Spleen (tissue), 11 donors: ENCODE data around the gene VSIG10L. TPM values are rescaled to one million over a fixed set of nuclear protein-coding genes. Genes with fewer than 3 reads are reported as not detected.
A peak's percentile ranks its signal among the peaks of the same experiment; 100 is the strongest.

Experiments used
- DNase-seq: peaks from one replicate; pipeline ENCODE4 v3.0.0-alpha.2; 2020
- H3K27ac ChIP-seq, 8 donors: fragments of 200-600 bp; sonication (generic) in 7 of 8; 1 replicate in 4 of 8; 2 replicates in 4 of 8; pipeline versions ENCODE4 v1.5.0 to v1.8.0; 2016 to 2021; ENCODE audit warnings: inconsistent platforms in 4 of 8, mild to moderate bottlenecking in 4 of 8, moderate library complexity in 1 of 8
- H3K27me3 ChIP-seq, 7 donors: fragments of 200-600 bp; sonication (generic) in 6 of 7; replicated peaks in 1 of 7; 1 replicate in 4 of 7; 2 replicates in 3 of 7; pipeline versions ENCODE4 v1.5.0 to v1.8.0; 2016 to 2021; ENCODE audit warnings: inconsistent platforms in 3 of 7, mild to moderate bottlenecking in 1 of 7
- H3K36me3 ChIP-seq, 6 donors: fragments of 200-600 bp; sonication (generic) in 5 of 6; 1 replicate in 4 of 6; 2 replicates in 2 of 6; pipeline versions ENCODE4 v1.5.0 to v1.8.0; 2016 to 2021; ENCODE audit warnings: inconsistent platforms in 2 of 6
- H3K4me1 ChIP-seq, 6 donors: fragments of 200-600 bp; sonication (generic) in 5 of 6; 1 replicate in 3 of 6; 2 replicates in 3 of 6; pipeline versions ENCODE4 v1.5.0 to v1.8.0; 2016 to 2021; ENCODE audit warnings: inconsistent platforms in 3 of 6
- H3K4me3 ChIP-seq, 8 donors: fragments of 200-600 bp; sonication (generic) in 7 of 8; 1 replicate in 4 of 8; 2 replicates in 4 of 8; pipeline versions ENCODE4 v1.5.0 to v1.8.0; 2016 to 2021; ENCODE audit warnings: inconsistent platforms in 4 of 8, mild to moderate bottlenecking in 4 of 8, moderate library complexity in 2 of 8
- H3K9me3 ChIP-seq, 8 donors: fragments of 200-600 bp; sonication (generic) in 7 of 8; 1 replicate in 4 of 8; 2 replicates in 4 of 8; pipeline versions ENCODE4 v1.5.0 to v1.8.0; 2016 to 2021; ENCODE audit warnings: inconsistent platforms in 4 of 8
- CTCF ChIP-seq, 11 experiments: fragments of 200-600 bp in 7 of 11; fragments of 450-650 bp in 4 of 11; sonication (generic) in 4 of 11; IDR thresholded peaks in 8 of 11; conservative IDR thresholded peaks in 3 of 11; 1 replicate in 7 of 11; 2 replicates in 4 of 11; pipeline versions ENCODE4 v1.4.0 to v1.8.0; 2016 to 2021; ENCODE audit warnings: antibody characterized with exemption in 11 of 11, inconsistent platforms in 4 of 11, mild to moderate bottlenecking in 1 of 11
- POLR2A ChIP-seq, 3 donors: fragments of 450-650 bp; IDR thresholded peaks; one replicate each; pipeline ENCODE4 v1.5.1; 2017; ENCODE audit warnings: antibody characterized with exemption in 3 of 3, mild to moderate bottlenecking in 1 of 3
- POLR2AphosphoS5 ChIP-seq, 3 donors: sonication (generic); formaldehyde crosslinking; IDR thresholded peaks; one replicate each; pipeline ENCODE4 v1.5.1; 2017; ENCODE audit warnings: antibody characterized with exemption in 3 of 3
- WGBS, 5 donors: extraction: QIAGEN DNeasy Blood & Tissue Kit in 3 of 5; methylation state at CpG; one replicate each; pipeline versions ENCODE4 v1.1.5 to v1.1.7; 2013 to 2018; 5-methylcytosine and 5-hydroxymethylcytosine counted together
- intact Hi-C: fragments of 100-400 bp; cut with DNase I; formaldehyde crosslinking; loops from one replicate; pipeline ENCODE4 v1.15.0; 2023; ENCODE audit warnings: low total_unique reads
- polyA plus RNA-seq, 3 donors: library from polyadenylated mRNA; stranded (reverse); fragments of 200-250 nt; gene quantifications; one replicate each; pipeline ENCODE4 v1.2.1, GENCODE V29; 2013
- total RNA-seq, 7 donors: library from RNA; depleted of rRNA in 3 of 7; stranded (reverse); fragments of >200 nt in 3 of 7; fragmentation: NEBNext Ultra II Directional in 4 of 7; extraction: Animal tissue kit (Norgen Biotek cat#: 25700) in 4 of 7; gene quantifications; one replicate each; pipeline versions ENCODE4 v1.1.0 to v1.2.1, GENCODE V29; 2016 to 2021
- donor health status: healthy with polysubstance abuse.
- donor health status: DM: no; HTN: no; CAD: no; lungs with moderate emphysema.
- donor health status: DM: no; HTN: no; CAD: no.
- donor health status: Bipolar disorder and iron deficiency.
- donor health status: healthy.
- donor health status: DM: no; HTN: no; CAD: no.
- donor health status: DM: yes; HTN: yes; CAD: no.

Gene VSIG10L
- total and polyA plus RNA-seq, 10 donors = 1.1 to 2.6 (median 1.7) TPM

GRCh38 chr19:51375504-51376221 lies 33.7 kb upstream of the VSIG10L start:
- peak; percentile 47 for DNase-seq
- intact Hi-C loops = no loop called here

GRCh38 chr19:51372649-51373504 lies 30.9 kb upstream of the VSIG10L start, which contains the start of gene NKG7:
NKG7 (minus strand) TSS chr19:51372654; CDS start chr19:51372535, 119 bp downstream.
- Histone ChIP-seq H3K9me3 (no peaks in the 10 kb centered on the region), H3K27me3 (no peaks in the 10 kb centered on the region), H3K4me3 (peak within 1 kb of the TSS; percentile 16 to 95 (median 32)), H3K36me3 (no peaks in the 10 kb centered on the region), H3K27ac (peak within 1 kb of the TSS; percentile 27 to 97 (median 76)), H3K4me1 (peaks cover 4 to 88% (median 29%) of the 10 kb centered on the region in 6 donors)
- DNase-seq = peak; percentile 80
- intact Hi-C loops = no loop called here
- 17 to 28% (median 27%) methylated on average over 8 to 9 of the region's 9 CpGs for WGBS, 5 donors
- no peak for TF ChIP-seq CTCF (IDR thresholded peaks at IDR 0.05 in 8 of 11, conservative IDR thresholded peaks at IDR 0.05 in 3 of 11)
- TF ChIP-seq POLR2A (IDR thresholded peaks at IDR 0.05) = no peak
- peak in 2 of 3 donors; percentile 53 to 73 for TF ChIP-seq POLR2AphosphoS5 (IDR thresholded peaks at IDR 0.05)

More at GRCh38 chr19:51375504-51376221, 33.7 kb upstream of the VSIG10L start:
- Histone ChIP-seq H3K4me3 (no peak overlapping the region), H3K27me3 (no peaks in the 10 kb centered on the region), H3K27ac (peak overlapping the region in 3 of 8 donors; percentile 37 to 55 (median 40)), H3K36me3 (no peaks in the 10 kb centered on the region), H3K4me1 (peaks cover 0 to 60% (median 19%) of the 10 kb centered on the region in 6 donors), H3K9me3 (peaks cover 0 to 4% (median 0%) of the 10 kb centered on the region in 8 donors)
- 33 to 41% (median 40%) methylated on average over 10 to 11 of the region's 11 CpGs for WGBS, 5 donors
- TF ChIP-seq POLR2AphosphoS5 (IDR thresholded peaks at IDR 0.05) (no peak), POLR2A (IDR thresholded peaks at IDR 0.05) (no peak), CTCF (IDR thresholded peaks at IDR 0.05 in 8 of 11, conservative IDR thresholded peaks at IDR 0.05 in 3 of 11) (no peak)

- DNase-seq = peak; percentile 81
- intact Hi-C loops = no loop called here
- Histone ChIP-seq H3K36me3 (no peaks in the 10 kb centered on the region), H3K27ac (peak overlapping the region; percentile 27 to 97 (median 76)), H3K4me1 (peaks cover 4 to 93% (median 29%) of the 10 kb centered on the region in 6 donors), H3K4me3 (peak overlapping the region; percentile 16 to 95 (median 32)), H3K9me3 (no peaks in the 10 kb centered on the region), H3K27me3 (no peaks in the 10 kb centered on the region)
- WGBS, 5 donors = 54 to 80% (median 65%) methylated on average over 17 to 18 of the region's 18 CpGs
- TF ChIP-seq POLR2A (IDR thresholded peaks at IDR 0.05) (no peak), POLR2AphosphoS5 (IDR thresholded peaks at IDR 0.05) (no peak), CTCF (IDR thresholded peaks at IDR 0.05 in 8 of 11, conservative IDR thresholded peaks at IDR 0.05 in 3 of 11) (no peak)
Observed at GRCh38 chr19:51372021-51372648, 30.2 kb upstream of the VSIG10L start.
